H1 (cell line): ENCODE data around the gene FRG2. TPM values are rescaled to one million over a fixed set of nuclear protein-coding genes. Genes with fewer than 3 reads are reported as not detected.

ENCODE experiments used
- CTCF ChIA-PET: fragments of 300-600 bp; sonication (Branson Sonifier 250); formaldehyde crosslinking; loops from one replicate; lab custom pipeline; 2021; ENCODE audit not compliant: partially characterized antibody; lab: Charles Lee
- POLR2A ChIA-PET: fragments of 300-600 bp; sonication (Branson Sonifier 250); formaldehyde crosslinking; loops from one replicate; lab custom pipeline; 2021; ENCODE audit warnings: inconsistent platforms; ENCODE audit not compliant: partially characterized antibody; lab: Charles Lee
- DNase-seq, 2 experiments: peaks; one replicate each; pipeline versions ENCODE4 v3.0.0 to v3.0.0-alpha.2; 2010 to 2022; ENCODE audit warnings: low spot score in 2 of 2, low read depth in 1 of 2, mixed read lengths in 1 of 2
- FAIRE-seq: peaks from 2 replicates; lab custom pipeline; 2011; peaks lifted over from hg19 to GRCh38; lab: Jason Lieb, UNC
- H2AFZ ChIP-seq: 2 replicates; pipeline ENCODE4 v1.8.1; 2012; ENCODE audit warnings: low read length, inconsistent platforms
- H2AK5ac ChIP-seq: 2 replicates; pipeline ENCODE4 v1.6.1; 2013; ENCODE audit warnings: low read depth, low read length
- H2BK120ac ChIP-seq: replicated peaks from 2 replicates; pipeline ENCODE3; 2013; ENCODE audit warnings: low read depth, low read length, inconsistent platforms
- H2BK12ac ChIP-seq: 2 replicates; pipeline ENCODE4 v1.6.1; 2013; ENCODE audit warnings: low read depth, low read length
- H2BK15ac ChIP-seq: 2 replicates; pipeline ENCODE4 v1.6.1; 2013; ENCODE audit warnings: low read length
- H2BK20ac ChIP-seq: 2 replicates; pipeline ENCODE4 v1.6.1; 2013; ENCODE audit warnings: low read length
- H2BK5ac ChIP-seq: 2 replicates; pipeline ENCODE4 v1.6.1; 2013; ENCODE audit warnings: low read depth, low read length
- H3K14ac ChIP-seq: 2 replicates; pipeline ENCODE4 v1.6.1; 2013; ENCODE audit warnings: inconsistent platforms; ENCODE audit not compliant: insufficient read length
- H3K18ac ChIP-seq: 2 replicates; pipeline ENCODE4 v1.6.1; 2013; ENCODE audit warnings: low read length; ENCODE audit errors: extremely low read depth
- H3K23ac ChIP-seq: 2 replicates; pipeline ENCODE4 v1.6.1; 2013; ENCODE audit warnings: inconsistent platforms; ENCODE audit not compliant: insufficient read length
- H3K23me2 ChIP-seq: 2 replicates; pipeline ENCODE4 v1.6.1; 2013; ENCODE audit warnings: low read depth, low read length
- H3K27ac ChIP-seq: 2 replicates; pipeline ENCODE4 v1.6.1; 2011; ENCODE audit warnings: low read depth, low read length, inconsistent platforms
- H3K27me3 ChIP-seq, 4 experiments: replicated peaks in 1 of 4; 1 replicate in 1 of 4; 2 replicates in 3 of 4; pipeline versions ENCODE4 v1.6.1 to v1.8.1; 2011 to 2013; ENCODE audit warnings: low read length in 3 of 4, mild to moderate bottlenecking in 3 of 4, inconsistent platforms in 2 of 4, mixed read lengths in 2 of 4, moderate library complexity in 1 of 4; ENCODE audit not compliant: control insufficient read depth in 3 of 4, insufficient read depth in 3 of 4; ENCODE audit errors: extremely low read depth in 1 of 4
- H3K36me3 ChIP-seq, 4 experiments: 2 replicates each; pipeline versions ENCODE4 v1.6.1 to v1.8.1; 2011 to 2013; ENCODE audit warnings: mild to moderate bottlenecking in 4 of 4, low read length in 3 of 4, moderate library complexity in 2 of 4, control low read depth in 1 of 4, inconsistent platforms in 1 of 4; ENCODE audit not compliant: insufficient read depth in 4 of 4, control insufficient read depth in 2 of 4
- H3K4ac ChIP-seq: replicated peaks from 2 replicates; pipeline ENCODE3; 2013; ENCODE audit warnings: low read length, low read depth, mixed read lengths, inconsistent platforms; ENCODE audit not compliant: insufficient read length
- H3K4me1 ChIP-seq, 4 experiments: replicated peaks in 1 of 4; 1 replicate in 1 of 4; 2 replicates in 3 of 4; pipeline versions ENCODE4 v1.6.1 to v1.8.1; 2011 to 2013; ENCODE audit warnings: low read length in 3 of 4, inconsistent platforms in 2 of 4, mixed read lengths in 1 of 4; ENCODE audit not compliant: insufficient read depth in 4 of 4, control insufficient read depth in 3 of 4
- H3K4me2 ChIP-seq, 2 experiments: 2 replicates each; pipeline versions ENCODE4 v1.6.1 to v1.8.1; 2011 to 2013; ENCODE audit warnings: low read depth in 2 of 2, low read length in 2 of 2, control low read depth in 1 of 2, inconsistent platforms in 1 of 2, mild to moderate bottlenecking in 1 of 2; ENCODE audit not compliant: insufficient read depth in 1 of 2
- H3K4me3 ChIP-seq, 4 experiments: fragments of 200-600, 300-600 bp in 1 of 4; sonication (generic), shearing (Covaris generic), sonication (Bioruptor Twin) in 1 of 4; 2 replicates each; pipeline versions ENCODE4 v1.5.1 to v1.8.1; 2011 to 2016; ENCODE audit warnings: low read length in 4 of 4, low read depth in 3 of 4, control low read depth in 2 of 4, inconsistent platforms in 2 of 4, mild to moderate bottlenecking in 2 of 4, mixed read lengths in 1 of 4, moderate library complexity in 1 of 4; ENCODE audit not compliant: insufficient read depth in 2 of 4; ENCODE audit errors: extremely low read depth in 1 of 4
- H3K56ac ChIP-seq: replicated peaks from 2 replicates; pipeline ENCODE3; 2013; ENCODE audit warnings: low read depth, mild to moderate bottlenecking, mixed read lengths, low read length, inconsistent platforms; ENCODE audit not compliant: insufficient read length
- H3K79me1 ChIP-seq: 2 replicates; pipeline ENCODE4 v1.6.1; 2013; ENCODE audit warnings: low read depth, low read length, control low read depth
- H3K79me2 ChIP-seq, 2 experiments: 2 replicates each; pipeline versions ENCODE4 v1.6.1 to v1.8.1; 2012 to 2013; ENCODE audit warnings: low read length in 2 of 2, mild to moderate bottlenecking in 2 of 2, inconsistent platforms in 1 of 2; ENCODE audit not compliant: insufficient read depth in 2 of 2, control insufficient read depth in 1 of 2
- H3K9ac ChIP-seq, 4 experiments: replicated peaks in 1 of 4; 1 replicate in 1 of 4; 2 replicates in 3 of 4; pipeline versions ENCODE4 v1.6.1 to v1.8.1; 2011 to 2013; ENCODE audit warnings: low read depth in 3 of 4, low read length in 3 of 4, control low read depth in 2 of 4, mild to moderate bottlenecking in 2 of 4, moderate library complexity in 2 of 4, inconsistent platforms in 1 of 4; ENCODE audit errors: extremely low read depth in 1 of 4
- H3K9me3 ChIP-seq, 2 experiments: 2 replicates each; pipeline versions ENCODE4 v1.6.1 to v1.8.1; 2012 to 2013; ENCODE audit warnings: mild to moderate bottlenecking in 2 of 2, moderate library complexity in 2 of 2, control low read depth in 1 of 2, inconsistent platforms in 1 of 2, low read depth in 1 of 2, low read length in 1 of 2, mixed read lengths in 1 of 2; ENCODE audit not compliant: insufficient read depth in 2 of 2
- H4K20me1 ChIP-seq, 2 experiments: replicated peaks in 1 of 2; 2 replicates each; pipeline versions ENCODE3 to v1.8.1; 2011 to 2013; ENCODE audit warnings: inconsistent platforms in 2 of 2, low read length in 2 of 2, mild to moderate bottlenecking in 1 of 2; ENCODE audit not compliant: insufficient read depth in 2 of 2, control insufficient read depth in 1 of 2
- H4K5ac ChIP-seq: 2 replicates; pipeline ENCODE4 v1.6.1; 2013; ENCODE audit warnings: low read length, low read depth, mixed read lengths, inconsistent platforms; ENCODE audit not compliant: insufficient read length
- H4K8ac ChIP-seq: 2 replicates; pipeline ENCODE4 v1.8.0; 2013; ENCODE audit warnings: mild to moderate bottlenecking, moderate library complexity, low read length, inconsistent platforms; ENCODE audit not compliant: insufficient read depth; ENCODE audit errors: extremely low read depth
- H4K91ac ChIP-seq: replicated peaks from 2 replicates; pipeline ENCODE3; 2013; ENCODE audit warnings: low read length, mixed read lengths, inconsistent platforms; ENCODE audit not compliant: insufficient read length
- CREB1 ChIP-seq: IDR thresholded peaks from 2 replicates; pipeline ENCODE4 v1.6.1; 2012; ENCODE audit warnings: inconsistent platforms
- KDM4A ChIP-seq: IDR thresholded peaks from one replicate; pipeline ENCODE4 v1.7.1; 2012; ENCODE audit warnings: low read depth, mild to moderate bottlenecking, moderate library complexity, low read length, inconsistent platforms; ENCODE audit not compliant: severe bottlenecking
- RFX5 ChIP-seq: IDR thresholded peaks from 2 replicates; pipeline ENCODE4 v1.6.1; 2011; ENCODE audit warnings: low read depth, low read length, improper control_type of control experiment, borderline replicate concordance
- RNF2 ChIP-seq: fragments of 200-900, 300-1000 bp; sonication (generic); IDR thresholded peaks from 2 replicates; pipeline ENCODE4 v1.7.1; 2016; ENCODE audit warnings: borderline replicate concordance, low read depth, mild to moderate bottlenecking, antibody characterized with exemption, low read length; ENCODE audit not compliant: poor library complexity, severe bottlenecking; ENCODE audit errors: missing control alignments
- TAF1 ChIP-seq: IDR thresholded peaks from 2 replicates; pipeline ENCODE4 v1.6.1; 2011; ENCODE audit warnings: mild to moderate bottlenecking, low read depth, low read length
- WGBS, 2 experiments: shearing (Covaris generic) in 1 of 2; methylation state at CpG; one replicate each; pipeline versions ENCODE4 v1.1.6 to v1.1.7; 2013 to 2015; ENCODE audit warnings: low lambda C conversion rate in 2 of 2, mixed read lengths in 2 of 2, inconsistent platforms in 1 of 2, low coverage in 1 of 2, missing lambda C conversion rate in 1 of 2; ENCODE audit not compliant: insufficient replicate concordance in 2 of 2, insufficient coverage in 1 of 2, insufficient read length in 1 of 2; ENCODE audit errors: extremely low coverage in 1 of 2, missing lambda C conversion rate in 1 of 2; 5-methylcytosine and 5-hydroxymethylcytosine counted together
- polyA plus RNA-seq, 7 experiments: library from polyadenylated mRNA; depleted of rRNA in 3 of 7; stranded (reverse) in 5 of 7; unstranded in 2 of 7; fragments of >200 nt in 5 of 7; fragments of 200-250 nt in 2 of 7; gene quantifications; 1 replicate in 5 of 7; 2 replicates in 1 of 7; 4 replicates in 1 of 7; pipeline versions ENCODE4 v1.2.1 to v1.2.3, GENCODE V29; 2011 to 2013; ENCODE audit warnings: missing spikeins in 2 of 7, mixed read lengths in 2 of 7
- total RNA-seq: library from RNA; stranded (reverse); fragmentation: NEBNext Ultra II Directional; extraction: Animal tissue kit (Norgen Biotek cat#: 25700); gene quantifications from 2 replicates; pipeline ENCODE4 v1.2.1, GENCODE V29; 2021

Gene FRG2
- total and polyA plus RNA-seq, 2 of the 8 experiments (the other 6 are each of a cell fraction or from before 2014, with no cell fraction given) = not detected

DNA sequence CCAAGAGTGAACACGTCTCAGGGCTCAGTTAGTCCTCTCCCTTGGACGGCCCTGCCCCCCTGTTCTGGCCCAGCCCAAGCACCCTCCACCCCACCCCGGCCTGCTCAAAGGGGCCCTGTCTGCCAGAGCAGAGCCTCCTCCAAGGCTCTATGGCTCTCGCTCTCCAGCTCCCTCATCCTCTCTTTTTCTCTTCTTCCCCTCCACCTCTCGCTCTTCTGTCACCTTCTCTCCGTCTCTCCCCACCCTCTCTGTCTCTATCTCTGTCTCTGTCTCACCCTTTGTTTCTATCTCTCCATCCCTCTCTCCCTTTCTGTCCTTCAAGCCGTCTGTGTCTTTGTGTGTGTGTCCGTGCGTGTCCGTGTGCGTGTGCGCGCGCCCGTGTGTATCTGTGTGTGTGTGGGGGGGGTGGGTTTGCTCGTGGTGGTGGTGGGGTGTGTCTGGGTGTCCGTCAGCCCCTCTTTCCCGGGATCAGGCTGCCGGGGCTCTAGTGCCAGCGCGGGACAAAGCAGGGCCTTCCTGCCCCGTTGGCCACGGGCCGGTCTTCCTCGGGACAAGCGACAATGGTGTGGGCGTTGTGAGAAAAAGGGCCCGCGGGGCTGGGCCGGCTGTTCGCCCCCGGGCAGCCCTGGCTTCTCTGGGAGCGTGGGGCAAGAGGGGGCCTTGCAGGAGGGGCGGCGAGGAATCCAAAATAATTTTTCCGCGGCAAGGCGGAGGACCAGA is 8.7 kb downstream of the FRG2 start:
- no peak overlapping the region for H3K18ac ChIP-seq
- no peak overlapping the region for H4K8ac ChIP-seq
- ChIA-PET POLR2A (no interaction called here), CTCF (no interaction called here)
- 9% methylated on average over 21 of the region's 38 CpGs; no CpG with 5 or more reads in 1 of the 2 experiments for WGBS, 2 experiments
- peaks cover 3 to 5% of the 10 kb centered on the region in 2 experiments for H4K20me1 ChIP-seq
- no peaks in the 10 kb centered on the region for H3K79me2 ChIP-seq
- peaks cover 70 to 88% (median 77%) of the 10 kb centered on the region in 4 experiments; a peak in 6 of 7 replicates for H3K27me3 ChIP-seq
- no peak overlapping the region for H3K56ac ChIP-seq
- no peak overlapping the region for H3K14ac ChIP-seq
- H3K27ac ChIP-seq = no peak overlapping the region
- peaks cover 3% of the 10 kb centered on the region; the same call in 1 of the 2 replicates for H3K23me2 ChIP-seq
- no peaks in the 10 kb centered on the region for H3K79me1 ChIP-seq
- no peak overlapping the region for H2BK15ac ChIP-seq
- no peak overlapping the region for H2BK5ac ChIP-seq
- H3K36me3 ChIP-seq = peaks cover 0 to 4% (median 0%) of the 10 kb centered on the region in 4 experiments; a peak in 1 of 8 replicates
- peaks cover 0 to 3% of the 10 kb centered on the region in 2 experiments; a peak in 1 of 4 replicates for H3K9me3 ChIP-seq
- no peak overlapping the region; a peak in 1 of 7 replicates for H3K9ac ChIP-seq
- H3K4me3 ChIP-seq = peak overlapping the region in 2 of 4 experiments; percentile 33 to 55; a peak in 5 of 8 replicates
- H2BK20ac ChIP-seq = no peak overlapping the region
- DNase-seq (no peak), FAIRE-seq (no peak)
- no peak for TF ChIP-seq CREB1
- no peak for TF ChIP-seq RFX5
- TF ChIP-seq KDM4A = no peak
- TF ChIP-seq TAF1 = no peak
- TF ChIP-seq RNF2 = peak; percentile 33
- no peak overlapping the region for H3K23ac ChIP-seq
- no peak overlapping the region for H2BK120ac ChIP-seq
- H3K4ac ChIP-seq = no peak overlapping the region
- H4K5ac ChIP-seq = no peak overlapping the region
- H3K4me1 ChIP-seq = peaks cover 5 to 31% (median 16%) of the 10 kb centered on the region in 4 experiments
- no peak overlapping the region for H2AK5ac ChIP-seq
- no peak overlapping the region for H4K91ac ChIP-seq
- H2BK12ac ChIP-seq = no peak overlapping the region
- peak overlapping the region; percentile 70 to 91 for H3K4me2 ChIP-seq
- H2AFZ ChIP-seq = no peak overlapping the region
